Osteocyte (in vitro differentiated cells): Measurements from ENCODE around the gene STAT5B. TPM values are rescaled to one million over a fixed set of nuclear protein-coding genes. Genes with fewer than 3 reads are reported as not detected.

Experiments
- DNase-seq: peaks from one replicate; pipeline ENCODE4 v3.0.0; 2021; ENCODE audit warnings: mixed read lengths; ENCODE audit not compliant: unreplicated experiment; ENCODE audit errors: extremely low spot score
- H3K27ac Mint-ChIP-seq: one replicate; pipeline ENCODE4 v1.8.0; 2021; ENCODE audit warnings: mild to moderate bottlenecking, mixed read lengths; ENCODE audit not compliant: unreplicated experiment
- H3K27me3 Mint-ChIP-seq: one replicate; pipeline ENCODE4 v1.8.0; 2021; ENCODE audit warnings: mixed read lengths; ENCODE audit not compliant: unreplicated experiment
- H3K36me3 Mint-ChIP-seq: one replicate; pipeline ENCODE4 v1.8.0; 2021; ENCODE audit warnings: mixed read lengths; ENCODE audit not compliant: unreplicated experiment
- H3K4me1 Mint-ChIP-seq: one replicate; pipeline ENCODE4 v1.8.0; 2021; ENCODE audit warnings: mixed read lengths; ENCODE audit not compliant: unreplicated experiment
- H3K4me3 Mint-ChIP-seq: one replicate; pipeline ENCODE4 v1.8.0; 2021; ENCODE audit warnings: mild to moderate bottlenecking, moderate library complexity, mixed read lengths; ENCODE audit not compliant: unreplicated experiment
- H3K9me3 Mint-ChIP-seq: one replicate; pipeline ENCODE4 v1.8.0; 2021; ENCODE audit warnings: mixed read lengths; ENCODE audit not compliant: unreplicated experiment
- total RNA-seq: library from RNA; stranded (reverse); gene quantifications from 2 replicates; pipeline ENCODE4 v1.2.1, GENCODE V29; 2021
- TF ChIP-seq, protein P1 (sequence below): fragments of 200-600 bp; sonication (generic); IDR thresholded peaks from 2 replicates; pipeline ENCODE4 v1.5.0; 2021; ENCODE audit warnings: antibody characterized with exemption, mild to moderate bottlenecking, moderate library complexity

The STAT5B gene
- total RNA-seq, 1 donor from 2014 or later: 41.3 TPM

DNA sequence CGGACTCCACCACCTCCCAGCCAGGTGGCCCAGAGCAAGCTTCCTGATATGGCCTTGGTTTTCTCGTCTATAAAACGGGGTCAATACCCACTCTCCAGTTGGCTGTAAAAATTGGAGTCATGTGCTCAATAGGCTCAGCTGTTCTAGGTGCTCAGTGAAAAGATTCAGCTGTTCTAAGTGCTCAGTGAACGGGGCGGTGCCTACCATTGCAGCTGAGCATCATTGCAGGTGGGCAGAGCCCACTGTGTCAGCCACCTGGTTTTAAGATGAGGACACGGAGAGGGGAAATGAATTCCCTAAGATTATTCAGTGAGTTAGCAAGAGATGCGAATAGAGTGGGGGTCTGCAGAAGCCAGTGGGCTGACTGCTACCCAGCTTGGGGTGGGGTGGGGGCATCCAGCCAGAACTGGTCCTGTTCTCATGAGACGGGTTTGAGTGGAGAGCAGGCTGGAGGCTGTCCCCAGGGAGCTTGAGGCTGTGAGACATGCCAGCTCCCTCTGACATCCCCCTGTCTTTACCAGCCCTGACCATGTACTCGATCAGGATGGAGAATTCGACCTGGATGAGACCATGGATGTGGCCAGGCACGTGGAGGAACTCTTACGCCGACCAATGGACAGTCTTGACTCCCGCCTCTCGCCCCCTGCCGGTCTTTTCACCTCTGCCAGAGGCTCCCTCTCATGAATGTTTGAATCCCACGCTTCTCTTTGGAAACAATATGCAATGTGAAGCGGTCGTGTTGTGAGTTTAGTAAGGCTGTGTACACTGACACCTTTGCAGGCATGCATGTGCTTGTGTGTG, 34.0 kb upstream of the STAT5B start:
- H3K9me3 Mint-ChIP-seq: no peaks in the 10 kb centered on the region
- H3K4me1 Mint-ChIP-seq: peaks cover 10% of the 10 kb centered on the region
- H3K4me3 Mint-ChIP-seq: no peak overlapping the region
- H3K36me3 Mint-ChIP-seq: peaks cover 32% of the 10 kb centered on the region
- H3K27ac Mint-ChIP-seq: peak overlapping the region; percentile 40
- no peak for DNase-seq
- H3K27me3 Mint-ChIP-seq: no peaks in the 10 kb centered on the region
- TF ChIP-seq, protein P1, sequence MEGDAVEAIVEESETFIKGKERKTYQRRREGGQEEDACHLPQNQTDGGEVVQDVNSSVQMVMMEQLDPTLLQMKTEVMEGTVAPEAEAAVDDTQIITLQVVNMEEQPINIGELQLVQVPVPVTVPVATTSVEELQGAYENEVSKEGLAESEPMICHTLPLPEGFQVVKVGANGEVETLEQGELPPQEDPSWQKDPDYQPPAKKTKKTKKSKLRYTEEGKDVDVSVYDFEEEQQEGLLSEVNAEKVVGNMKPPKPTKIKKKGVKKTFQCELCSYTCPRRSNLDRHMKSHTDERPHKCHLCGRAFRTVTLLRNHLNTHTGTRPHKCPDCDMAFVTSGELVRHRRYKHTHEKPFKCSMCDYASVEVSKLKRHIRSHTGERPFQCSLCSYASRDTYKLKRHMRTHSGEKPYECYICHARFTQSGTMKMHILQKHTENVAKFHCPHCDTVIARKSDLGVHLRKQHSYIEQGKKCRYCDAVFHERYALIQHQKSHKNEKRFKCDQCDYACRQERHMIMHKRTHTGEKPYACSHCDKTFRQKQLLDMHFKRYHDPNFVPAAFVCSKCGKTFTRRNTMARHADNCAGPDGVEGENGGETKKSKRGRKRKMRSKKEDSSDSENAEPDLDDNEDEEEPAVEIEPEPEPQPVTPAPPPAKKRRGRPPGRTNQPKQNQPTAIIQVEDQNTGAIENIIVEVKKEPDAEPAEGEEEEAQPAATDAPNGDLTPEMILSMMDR: peak; percentile 11

DNA sequence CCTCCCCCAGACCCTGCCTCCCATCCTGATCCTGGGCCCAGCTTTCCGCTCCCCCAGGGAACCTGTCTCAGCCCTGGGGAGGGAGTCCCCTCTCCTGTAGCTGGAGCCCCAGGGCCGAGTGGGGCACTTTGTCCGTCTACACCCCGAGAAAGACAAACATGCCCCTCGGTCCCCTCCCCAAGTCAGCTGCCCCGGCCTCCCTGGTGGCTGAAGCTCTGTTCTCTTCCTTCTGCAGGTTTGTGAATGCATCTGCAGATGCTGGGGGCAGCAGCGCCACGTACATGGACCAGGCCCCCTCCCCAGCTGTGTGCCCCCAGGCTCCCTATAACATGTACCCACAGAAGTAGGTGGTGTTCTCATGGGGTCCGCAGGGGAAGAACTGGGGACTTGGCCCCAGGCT, 33.0 kb upstream of the STAT5B start:
- no peaks in the 10 kb centered on the region for H3K9me3 Mint-ChIP-seq
- no peak overlapping the region for H3K4me3 Mint-ChIP-seq
- peak overlapping the region; percentile 40 for H3K27ac Mint-ChIP-seq
- DNase-seq: no peak
- TF ChIP-seq, protein P1: no peak
- H3K4me1 Mint-ChIP-seq: peaks cover 10% of the 10 kb centered on the region
- H3K36me3 Mint-ChIP-seq: peaks cover 39% of the 10 kb centered on the region
- no peaks in the 10 kb centered on the region for H3K27me3 Mint-ChIP-seq

DNA sequence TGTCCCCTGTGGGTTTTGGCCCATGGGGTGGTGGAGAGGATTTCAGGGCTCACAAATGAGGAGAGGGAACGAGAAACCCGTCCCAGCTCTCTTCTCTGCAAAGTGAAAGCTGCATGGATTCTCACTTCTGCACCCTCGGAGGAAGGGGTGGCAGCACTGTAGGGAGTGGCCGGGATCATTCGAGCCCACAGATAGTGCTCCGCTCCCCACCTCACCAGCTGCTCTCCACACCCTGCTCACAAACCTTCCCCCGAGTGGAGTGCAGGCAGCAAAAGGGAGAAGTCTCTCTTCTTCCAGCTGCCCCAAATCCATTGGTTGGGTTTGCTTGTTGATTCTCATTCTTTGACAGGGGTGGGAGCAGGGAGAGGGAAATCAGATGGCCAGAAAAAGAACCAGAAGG, 32.3 kb upstream of the STAT5B start:
- H3K4me3 Mint-ChIP-seq: no peak overlapping the region
- H3K27ac Mint-ChIP-seq: no peak overlapping the region
- no peaks in the 10 kb centered on the region for H3K27me3 Mint-ChIP-seq
- TF ChIP-seq, protein P1: no peak
- DNase-seq: no peak
- H3K36me3 Mint-ChIP-seq: peaks cover 42% of the 10 kb centered on the region
- H3K9me3 Mint-ChIP-seq: no peaks in the 10 kb centered on the region
- H3K4me1 Mint-ChIP-seq: peaks cover 10% of the 10 kb centered on the region

DNA sequence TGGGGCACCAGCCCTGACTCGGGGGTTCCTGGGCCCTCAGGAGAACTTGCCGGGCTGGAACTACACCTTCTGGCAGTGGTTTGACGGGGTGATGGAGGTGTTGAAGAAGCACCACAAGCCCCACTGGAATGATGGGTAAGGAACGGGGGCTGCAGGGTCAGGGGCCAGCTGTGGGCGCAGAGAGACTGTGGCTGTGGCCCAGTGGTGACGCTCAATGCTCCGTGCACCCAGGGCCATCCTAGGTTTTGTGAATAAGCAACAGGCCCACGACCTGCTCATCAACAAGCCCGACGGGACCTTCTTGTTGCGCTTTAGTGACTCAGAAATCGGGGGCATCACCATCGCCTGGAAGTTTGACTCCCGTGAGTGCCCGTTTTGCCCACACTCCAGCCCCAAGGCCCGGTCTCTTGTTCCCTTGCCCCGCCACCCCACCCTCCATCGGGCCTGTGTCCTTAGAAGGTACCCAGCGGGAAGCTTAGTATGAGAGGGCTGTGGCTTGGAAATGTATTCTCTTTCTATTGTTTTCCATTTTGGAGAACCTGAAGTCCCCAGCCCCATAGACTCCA, 31.3 kb upstream of the STAT5B start:
- Mint-ChIP-seq H3K27ac (no peak overlapping the region), H3K4me1 (peaks cover 10% of the 10 kb centered on the region), H3K9me3 (no peaks in the 10 kb centered on the region), H3K4me3 (no peak overlapping the region), H3K27me3 (no peaks in the 10 kb centered on the region), H3K36me3 (peaks cover 42% of the 10 kb centered on the region)
- TF ChIP-seq, protein P1: no peak
- no peak for DNase-seq

DNA sequence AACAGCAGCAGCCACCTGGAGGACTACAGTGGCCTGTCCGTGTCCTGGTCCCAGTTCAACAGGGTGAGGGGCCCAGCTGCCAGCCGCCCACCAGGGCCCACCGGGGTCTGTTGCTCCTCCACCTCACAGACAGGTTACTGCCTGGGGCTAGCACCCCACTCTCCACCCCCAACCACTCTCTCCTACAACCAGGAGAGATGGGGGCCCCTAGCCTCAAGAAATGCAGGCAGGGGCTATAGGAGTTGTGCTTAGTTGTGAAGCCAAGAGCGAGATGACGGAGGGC, 30.1 kb upstream of the STAT5B start:
- Mint-ChIP-seq H3K36me3 (peaks cover 47% of the 10 kb centered on the region), H3K27ac (no peak overlapping the region), H3K4me3 (no peak overlapping the region), H3K27me3 (no peaks in the 10 kb centered on the region), H3K9me3 (no peaks in the 10 kb centered on the region), H3K4me1 (peaks cover 2% of the 10 kb centered on the region)
- TF ChIP-seq, protein P1: no peak
- DNase-seq: no peak
